Motor neuron (in vitro differentiated cells): ENCODE data around the gene UBE2G1. TPM values are rescaled to one million over a fixed set of nuclear protein-coding genes. Genes with fewer than 3 reads are reported as not detected.

Experiments used
- ATAC-seq, 8 experiments: fragments of 200-7000 bp; cut with Tn5 transposase; replicated peaks in 6 of 8; 2 replicates each; pipeline ENCODE4 v1.8.0; 2021; ENCODE audit warnings: mild to moderate bottlenecking in 8 of 8, moderate library complexity in 8 of 8
- H3K27ac ChIP-seq, 2 donors: fragments of 250-450 bp; sonication (Bioruptor Pico); 2 replicates each; pipeline ENCODE4 v1.9.0; 2021; ENCODE audit warnings: antibody characterized with exemption in 2 of 2, mild to moderate bottlenecking in 2 of 2, moderate library complexity in 1 of 2
- H3K4me1 ChIP-seq, 2 donors: fragments of 250-450 bp; sonication (Bioruptor Pico); replicated peaks in 1 of 2; 2 replicates each; pipeline ENCODE4 v1.6.1; 2021; ENCODE audit warnings: antibody characterized with exemption in 2 of 2, mild to moderate bottlenecking in 2 of 2, moderate library complexity in 1 of 2
- H3K4me3 ChIP-seq, 5 donors: fragments of 250-450 bp; sonication (Bioruptor Pico); 2 replicates each; pipeline ENCODE4 v1.9.0; 2021; ENCODE audit warnings: antibody characterized with exemption in 5 of 5, mild to moderate bottlenecking in 5 of 5, moderate library complexity in 4 of 5
- WGBS, 10 experiments: fragments of 450-650 bp; shearing (Covaris generic); methylation state at CpG; one replicate each; pipeline ENCODE4 v1.0.0; 2022; 5-methylcytosine and 5-hydroxymethylcytosine counted together
- in situ Hi-C, 9 experiments: fragments of 400-800 bp; cut with MboI; loops; one replicate each; pipeline ENCODE4 v1.15.0; 2021; ENCODE audit warnings: low sequenced_read_pairs in 9 of 9, low pct_unique_long_range_greater_than_20kb in 2 of 9; ENCODE audit not compliant: unreplicated experiment in 9 of 9
- total RNA-seq, 8 experiments: library from RNA; unstranded; fragments of 300-600 nt; gene quantifications; 2 replicates each; pipeline versions ENCODE4 v1.2.3 to v1.2.4, GENCODE V29; 2022

Gene UBE2G1
- total RNA-seq, 8 experiments from 2014 or later = 22.2 to 43.2 (median 30.4) TPM

GRCh38 chr17:4220655-4221054 is 145.8 kb downstream of the UBE2G1 start:
- peaks cover 0 to 2% of the 10 kb centered on the region in 2 donors for H3K4me1 ChIP-seq
- ATAC-seq = no peak
- H3K4me3 ChIP-seq = no peak overlapping the region
- in situ Hi-C loops = loop anchor here in 3 of 9 experiments (25.0 kb wide), 1 partner anchor 192 kb away; no protein-coding TSS in a partner anchor
- 0 to 91% (median 70%) methylated on average over 2 to 7 of the region's 7 CpGs; no CpG with 5 or more reads in 1 of the 10 experiments for WGBS, 10 experiments
- H3K27ac ChIP-seq = no peak overlapping the region

Other genes with a start within 250 kb of the UBE2G1 start
- gene ZZEF1, start 223.6 kb downstream of the UBE2G1 start, total RNA-seq = 10 to 100 TPM; 19.5 to 47.7 (median 29.1) TPM
- 10 to 100 TPM; 20.7 to 53.2 (median 25.9) TPM for gene CYB5D2, start 223.5 kb downstream of the UBE2G1 start, total RNA-seq
- 10 to 100 TPM; 17.0 to 49.1 (median 25.4) TPM for gene ANKFY1, start 102.7 kb downstream of the UBE2G1 start, total RNA-seq
- under 1 TPM in 4 of 8 experiments, not detected in 4; 0.05 to 0.66 (median 0.49) TPM for gene SPNS3, start 67.3 kb upstream of the UBE2G1 start, total RNA-seq
- 10 to 100 TPM in 4 of 8 experiments, 1 to 10 TPM in 4; 2.2 to 25.6 (median 11.6) TPM for gene SPNS2, start 132.2 kb upstream of the UBE2G1 start, total RNA-seq
- gene MYBBP1A, start 188.7 kb upstream of the UBE2G1 start, total RNA-seq = 100 to 1,000 TPM in 2 of 8 experiments, 10 to 100 TPM in 6; 25.8 to 111 (median 38.2) TPM
- under 1 TPM in 7 of 8 experiments, not detected in 1; 0.13 to 1.00 (median 0.20) TPM for gene GGT6, start 193.9 kb upstream of the UBE2G1 start, total RNA-seq
- gene SMTNL2, start 217.9 kb upstream of the UBE2G1 start, total RNA-seq = 10 to 100 TPM in 1 of 8 experiments, 1 to 10 TPM in 3, under 1 TPM in 4; 0.20 to 13.5 (median 0.82) TPM